ENCODE data around the gene CD244.
"Not testable (repeated sequence)": the region's sequence is repeated elsewhere in the genome, so short reads cannot be mapped to it uniquely, and the experiment has no call there.

CD244 gene

DNA sequence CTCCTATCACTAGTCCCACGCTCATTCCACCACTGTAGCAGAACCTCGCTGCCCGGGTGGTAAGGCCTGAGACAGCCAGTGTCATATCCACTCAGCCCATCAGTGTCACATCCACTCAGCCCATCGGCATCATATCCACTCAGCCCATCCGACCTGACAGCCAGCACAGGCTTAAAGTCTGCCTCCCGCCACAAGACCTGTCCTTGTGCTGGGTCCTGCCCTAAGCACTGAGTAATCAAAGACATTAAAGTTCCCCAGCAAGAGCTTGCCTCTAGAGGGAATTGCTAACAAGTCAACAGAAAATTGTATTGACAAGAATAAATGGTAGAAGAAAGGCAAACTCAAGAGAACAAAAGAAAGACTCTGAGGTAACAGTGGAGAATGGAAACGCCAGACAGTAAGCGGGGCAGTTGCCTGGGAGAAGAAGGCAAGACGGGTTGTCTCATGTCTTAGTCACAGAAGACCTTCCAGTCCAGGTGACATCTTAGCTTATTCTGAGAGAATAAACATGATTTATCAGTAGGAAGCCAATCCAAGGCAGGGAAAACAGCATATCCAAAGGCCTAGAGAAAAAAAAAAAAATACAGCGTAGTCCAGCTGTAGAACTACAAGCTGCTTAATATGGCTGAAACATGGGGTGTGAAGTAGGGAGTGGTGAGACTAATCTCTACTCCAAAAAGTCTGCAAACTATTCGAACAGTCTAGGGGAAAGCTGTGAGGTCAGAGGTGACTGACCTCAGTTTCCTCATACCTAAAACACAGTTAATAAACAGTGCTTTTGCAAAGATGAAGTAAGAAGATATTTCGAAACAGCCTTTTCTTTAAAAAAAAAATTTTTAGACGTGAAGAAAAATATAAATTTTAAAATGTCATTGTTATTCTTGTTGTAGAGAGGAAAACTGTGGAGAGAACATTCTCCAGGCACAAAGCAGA lies 21.2 kb upstream of the CD244 start:
- no peak overlapping the region for H2AFZ ChIP-seq (ENCODE audit: low read depth, low read length)
- H3K4me3 ChIP-seq (ENCODE audit: low read length) = no peak overlapping the region
- H3K4me2 ChIP-seq (ENCODE audit: low read length) = no peak overlapping the region
- H3K79me2 ChIP-seq (ENCODE audit: low read length) = no peaks in the 10 kb centered on the region
- no peaks in the 10 kb centered on the region for H3K9me3 ChIP-seq (ENCODE audit: insufficient read depth, low read length)
- H3K36me3 ChIP-seq (replicated peaks; ENCODE audit: low read depth, low read length) = no peaks in the 10 kb centered on the region
- H3K27me3 ChIP-seq (ENCODE audit: low read depth, low read length) = 0 out of 2 replicates have a peak, but pooled peaks cover 5% of the 10 kb centered on the region
- no peak for TF ChIP-seq EZH2phosphoT487 (IDR thresholded peaks at IDR 0.05; ENCODE audit: low read depth)
- TF ChIP-seq, protein P1, sequence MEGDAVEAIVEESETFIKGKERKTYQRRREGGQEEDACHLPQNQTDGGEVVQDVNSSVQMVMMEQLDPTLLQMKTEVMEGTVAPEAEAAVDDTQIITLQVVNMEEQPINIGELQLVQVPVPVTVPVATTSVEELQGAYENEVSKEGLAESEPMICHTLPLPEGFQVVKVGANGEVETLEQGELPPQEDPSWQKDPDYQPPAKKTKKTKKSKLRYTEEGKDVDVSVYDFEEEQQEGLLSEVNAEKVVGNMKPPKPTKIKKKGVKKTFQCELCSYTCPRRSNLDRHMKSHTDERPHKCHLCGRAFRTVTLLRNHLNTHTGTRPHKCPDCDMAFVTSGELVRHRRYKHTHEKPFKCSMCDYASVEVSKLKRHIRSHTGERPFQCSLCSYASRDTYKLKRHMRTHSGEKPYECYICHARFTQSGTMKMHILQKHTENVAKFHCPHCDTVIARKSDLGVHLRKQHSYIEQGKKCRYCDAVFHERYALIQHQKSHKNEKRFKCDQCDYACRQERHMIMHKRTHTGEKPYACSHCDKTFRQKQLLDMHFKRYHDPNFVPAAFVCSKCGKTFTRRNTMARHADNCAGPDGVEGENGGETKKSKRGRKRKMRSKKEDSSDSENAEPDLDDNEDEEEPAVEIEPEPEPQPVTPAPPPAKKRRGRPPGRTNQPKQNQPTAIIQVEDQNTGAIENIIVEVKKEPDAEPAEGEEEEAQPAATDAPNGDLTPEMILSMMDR (IDR thresholded peaks at IDR 0.05; ENCODE audit: low read depth, low read length) = no peak
- H3K9ac ChIP-seq (ENCODE audit: low read length) = no peak overlapping the region
- H4K20me1 ChIP-seq (ENCODE audit: insufficient read depth, low read length) = no peaks in the 10 kb centered on the region
- H3K27ac ChIP-seq (ENCODE audit: low read length) = no peak overlapping the region
- no peaks in the 10 kb centered on the region for H3K4me1 ChIP-seq (ENCODE audit: low read length)

DNA sequence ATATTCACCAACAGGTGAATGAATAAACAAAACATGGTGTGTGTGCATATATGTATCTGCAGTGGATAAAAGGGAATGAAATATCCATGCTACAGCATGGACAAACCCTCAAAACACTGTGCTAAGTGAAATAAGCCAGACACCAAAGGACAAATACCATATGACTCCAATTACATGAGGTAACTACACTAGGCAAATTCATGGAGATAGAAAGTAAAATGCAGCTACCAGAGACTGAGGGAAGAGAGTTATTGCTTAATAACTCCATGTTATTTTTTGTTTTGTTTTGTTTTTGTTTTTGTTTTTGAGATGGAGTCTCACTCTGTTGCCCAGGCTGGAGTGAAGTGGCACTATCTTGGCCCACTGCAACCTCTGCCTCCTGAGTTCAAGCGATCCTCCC lies 19.9 kb upstream of the CD244 start:
- Histone ChIP-seq H3K79me2 (ENCODE audit: low read length) (no peaks in the 10 kb centered on the region), H3K4me1 (ENCODE audit: low read length) (no peaks in the 10 kb centered on the region)

DNA sequence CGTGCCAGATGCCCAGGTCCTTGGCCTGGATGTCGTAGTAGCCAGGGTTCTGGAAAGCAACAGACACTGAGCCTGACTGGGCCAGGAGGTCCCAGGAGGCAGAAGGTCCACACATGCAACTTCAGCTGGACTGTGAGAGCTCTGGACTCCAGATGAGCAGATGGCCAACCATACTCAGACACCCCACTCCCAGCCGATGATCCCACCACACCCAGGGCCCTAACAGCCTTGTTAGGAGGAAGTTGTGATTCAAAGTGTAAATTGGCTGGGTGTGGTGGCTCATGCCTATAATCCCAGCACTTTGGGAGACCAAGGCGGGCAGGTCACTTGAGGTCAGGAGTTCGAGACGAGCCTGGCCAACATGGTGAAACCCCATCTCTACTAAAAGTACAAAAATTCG lies 18.6 kb upstream of the CD244 start:
- H3K4me1 ChIP-seq (ENCODE audit: low read length); H3K9me3 ChIP-seq (ENCODE audit: insufficient read depth, low read length); H3K4me2 ChIP-seq (ENCODE audit: low read length); H3K79me2 ChIP-seq (ENCODE audit: low read length); H3K4me3 ChIP-seq (ENCODE audit: low read length); H3K27ac ChIP-seq (ENCODE audit: low read length); H3K27me3 ChIP-seq (ENCODE audit: low read depth, low read length); H3K9ac ChIP-seq (ENCODE audit: low read length); H3K36me3 ChIP-seq (replicated peaks; ENCODE audit: low read depth, low read length); H4K20me1 ChIP-seq (ENCODE audit: insufficient read depth, low read length); H2AFZ ChIP-seq (ENCODE audit: low read depth, low read length): not testable (repeated sequence)

More for the DNA sequence above, 19.9 kb upstream of the CD244 start:
- H4K20me1 ChIP-seq (ENCODE audit: insufficient read depth, low read length) = no peaks in the 10 kb centered on the region
- H3K4me2 ChIP-seq (ENCODE audit: low read length) = no peak overlapping the region
- no peak overlapping the region for H2AFZ ChIP-seq (ENCODE audit: low read depth, low read length)
- H3K9me3 ChIP-seq (ENCODE audit: insufficient read depth, low read length) = no peaks in the 10 kb centered on the region
- H3K9ac ChIP-seq (ENCODE audit: low read length) = no peak overlapping the region
- no peak for TF ChIP-seq EZH2phosphoT487 (IDR thresholded peaks at IDR 0.05; ENCODE audit: low read depth)
- TF ChIP-seq, protein P1 (IDR thresholded peaks at IDR 0.05; ENCODE audit: low read depth, low read length) = no peak
- H3K36me3 ChIP-seq (replicated peaks; ENCODE audit: low read depth, low read length) = no peaks in the 10 kb centered on the region
- H3K27me3 ChIP-seq (ENCODE audit: low read depth, low read length) = 0 out of 2 replicates have a peak, but pooled peaks cover 5% of the 10 kb centered on the region
- H3K27ac ChIP-seq (ENCODE audit: low read length) = no peak overlapping the region
- H3K4me3 ChIP-seq (ENCODE audit: low read length) = no peak overlapping the region

DNA sequence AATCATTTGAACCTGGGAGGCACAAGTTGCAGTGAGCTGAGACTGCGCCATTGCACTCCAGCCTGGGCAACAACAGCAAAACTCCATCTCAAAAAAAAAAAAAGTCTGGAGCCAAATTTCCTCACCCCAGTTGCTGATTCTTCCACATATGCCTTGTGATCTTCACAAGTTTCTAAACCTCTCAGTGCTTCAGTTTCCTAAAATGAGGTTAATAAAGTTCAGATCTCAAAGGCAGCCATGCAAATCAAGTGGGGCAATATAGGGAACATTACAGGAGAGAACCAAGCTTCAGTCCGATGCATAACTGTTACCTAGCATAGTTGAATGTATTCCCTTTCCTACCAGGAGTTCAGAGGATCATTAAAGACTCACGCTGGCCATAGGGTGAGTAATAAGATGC lies 17.5 kb upstream of the CD244 start:
- no peaks in the 10 kb centered on the region for H3K36me3 ChIP-seq (replicated peaks; ENCODE audit: low read depth, low read length)
- H3K79me2 ChIP-seq (ENCODE audit: low read length) = no peaks in the 10 kb centered on the region
- H3K27me3 ChIP-seq (ENCODE audit: low read depth, low read length) = 0 out of 2 replicates have a peak, but pooled peaks cover 5% of the 10 kb centered on the region
- H3K27ac ChIP-seq (ENCODE audit: low read length) = no peak overlapping the region
- H3K9me3 ChIP-seq (ENCODE audit: insufficient read depth, low read length) = no peaks in the 10 kb centered on the region
- no peaks in the 10 kb centered on the region for H3K4me1 ChIP-seq (ENCODE audit: low read length)
- no peak overlapping the region for H3K4me3 ChIP-seq (ENCODE audit: low read length)
- no peak for TF ChIP-seq EZH2phosphoT487 (IDR thresholded peaks at IDR 0.05; ENCODE audit: low read depth)
- TF ChIP-seq, protein P1 (IDR thresholded peaks at IDR 0.05; ENCODE audit: low read depth, low read length) = no peak
- H2AFZ ChIP-seq (ENCODE audit: low read depth, low read length) = no peak overlapping the region
- H4K20me1 ChIP-seq (ENCODE audit: insufficient read depth, low read length) = no peaks in the 10 kb centered on the region
- H3K4me2 ChIP-seq (ENCODE audit: low read length) = no peak overlapping the region
- H3K9ac ChIP-seq (ENCODE audit: low read length) = no peak overlapping the region

All from OCI-LY3 (cell line).